ENCODE measurements around the gene ZBTB32.

Gene ZBTB32

DNA sequence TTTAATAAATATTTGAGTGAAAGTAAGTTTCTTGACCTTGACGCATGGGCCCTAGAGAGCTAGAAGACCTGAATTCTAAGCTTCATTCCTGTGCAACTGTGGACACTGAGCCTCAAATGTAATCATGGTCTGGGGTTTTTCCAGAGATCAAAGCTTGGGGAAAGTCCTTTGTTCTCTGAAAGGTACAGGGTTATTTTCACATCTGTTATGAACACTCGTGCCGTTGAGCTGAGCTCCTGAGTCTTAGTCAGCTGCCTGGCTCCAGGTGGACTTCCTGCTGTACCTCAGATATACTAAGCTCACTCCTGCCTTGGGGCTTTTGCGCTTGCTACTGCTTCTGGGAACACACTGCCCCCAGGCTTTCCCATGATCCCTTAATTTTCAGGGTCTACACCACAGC lies 7.5 kb upstream of the ZBTB32 start:
- no peak for DNase-seq (ENCODE audit: low read depth)

DNA sequence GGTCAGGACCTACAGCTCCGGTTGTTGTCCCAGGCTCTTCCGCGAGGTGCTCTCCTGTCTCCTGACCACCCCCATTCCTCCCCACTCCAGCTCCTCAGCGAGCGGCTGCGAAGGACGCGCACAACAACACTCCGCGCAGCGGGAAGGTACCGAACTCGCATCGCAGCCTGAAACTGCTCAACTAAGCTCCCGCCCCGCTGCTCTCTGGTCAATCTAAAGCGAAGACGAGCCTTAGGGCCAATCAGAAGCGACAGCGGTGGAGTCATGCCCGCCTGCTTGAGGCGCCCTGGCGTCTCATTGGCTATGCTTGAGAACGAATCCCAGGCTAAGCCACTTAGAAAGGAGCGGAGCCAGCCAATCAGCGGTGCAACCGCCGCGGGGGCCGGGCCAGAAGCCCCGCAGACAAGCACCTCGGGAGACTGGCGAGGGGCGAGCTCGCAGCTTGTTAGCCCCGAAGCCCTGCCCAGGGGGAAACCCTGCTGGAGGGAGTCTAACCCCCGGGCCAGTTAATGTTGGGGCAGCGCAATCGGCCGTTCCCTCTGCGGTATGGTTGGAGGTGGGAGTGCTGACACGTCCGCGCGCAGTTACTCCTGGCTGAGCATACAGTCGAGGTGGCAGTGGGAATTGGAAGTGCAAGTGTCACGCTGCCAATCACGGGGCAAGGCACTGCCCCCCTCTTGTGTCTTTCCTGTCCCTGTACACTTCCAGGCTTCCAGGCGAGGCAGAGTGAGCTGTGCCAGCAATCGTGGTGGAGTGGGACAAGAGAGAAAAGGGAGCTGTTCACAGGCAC lies 1.9 kb upstream of the ZBTB32 start:
- DNase-seq (ENCODE audit: low read depth): peak; percentile 92

DNA sequence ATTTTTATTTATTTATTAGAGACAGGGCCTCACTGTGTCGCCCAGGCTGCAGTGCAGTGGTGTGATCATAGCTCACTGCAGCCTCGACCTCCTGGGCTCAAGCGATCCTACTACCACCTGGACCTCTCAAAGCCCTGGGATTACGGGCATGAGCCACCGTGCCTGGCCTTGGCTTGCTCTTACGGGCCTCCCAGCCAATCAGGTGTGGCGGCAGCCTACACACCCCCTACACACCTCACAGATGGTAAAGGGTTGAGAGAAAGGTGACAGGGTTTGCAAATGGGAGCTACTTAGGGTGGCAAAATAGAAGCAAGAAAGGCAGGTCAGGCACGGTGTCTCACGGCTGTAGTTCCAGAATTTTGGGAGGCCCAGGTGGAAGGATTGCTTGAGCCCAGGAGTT lies 1.0 kb upstream of the ZBTB32 start:
- DNase-seq (ENCODE audit: low read depth): no peak

DNA sequence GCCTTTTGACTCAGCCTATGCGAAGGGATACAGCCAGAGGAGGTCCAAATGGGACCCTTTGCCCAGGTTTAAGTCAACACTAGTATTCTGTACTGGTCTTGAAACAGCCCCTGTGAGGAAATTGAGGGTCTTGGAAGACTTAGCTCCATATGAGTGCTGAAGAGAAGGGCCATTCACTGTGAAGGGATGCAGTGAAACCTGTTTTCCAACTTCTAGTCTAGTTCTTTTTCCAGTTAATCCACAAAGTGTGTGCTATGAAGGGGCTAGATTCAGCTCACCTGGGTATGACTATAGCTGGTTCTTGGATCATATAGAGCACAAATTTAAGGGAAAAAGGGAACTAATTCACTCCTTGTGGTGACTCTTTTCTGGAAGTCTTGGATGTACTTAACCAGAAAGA lies 4.0 kb downstream of the ZBTB32 start:
- DNase-seq (ENCODE audit: low read depth): no peak

DNA sequence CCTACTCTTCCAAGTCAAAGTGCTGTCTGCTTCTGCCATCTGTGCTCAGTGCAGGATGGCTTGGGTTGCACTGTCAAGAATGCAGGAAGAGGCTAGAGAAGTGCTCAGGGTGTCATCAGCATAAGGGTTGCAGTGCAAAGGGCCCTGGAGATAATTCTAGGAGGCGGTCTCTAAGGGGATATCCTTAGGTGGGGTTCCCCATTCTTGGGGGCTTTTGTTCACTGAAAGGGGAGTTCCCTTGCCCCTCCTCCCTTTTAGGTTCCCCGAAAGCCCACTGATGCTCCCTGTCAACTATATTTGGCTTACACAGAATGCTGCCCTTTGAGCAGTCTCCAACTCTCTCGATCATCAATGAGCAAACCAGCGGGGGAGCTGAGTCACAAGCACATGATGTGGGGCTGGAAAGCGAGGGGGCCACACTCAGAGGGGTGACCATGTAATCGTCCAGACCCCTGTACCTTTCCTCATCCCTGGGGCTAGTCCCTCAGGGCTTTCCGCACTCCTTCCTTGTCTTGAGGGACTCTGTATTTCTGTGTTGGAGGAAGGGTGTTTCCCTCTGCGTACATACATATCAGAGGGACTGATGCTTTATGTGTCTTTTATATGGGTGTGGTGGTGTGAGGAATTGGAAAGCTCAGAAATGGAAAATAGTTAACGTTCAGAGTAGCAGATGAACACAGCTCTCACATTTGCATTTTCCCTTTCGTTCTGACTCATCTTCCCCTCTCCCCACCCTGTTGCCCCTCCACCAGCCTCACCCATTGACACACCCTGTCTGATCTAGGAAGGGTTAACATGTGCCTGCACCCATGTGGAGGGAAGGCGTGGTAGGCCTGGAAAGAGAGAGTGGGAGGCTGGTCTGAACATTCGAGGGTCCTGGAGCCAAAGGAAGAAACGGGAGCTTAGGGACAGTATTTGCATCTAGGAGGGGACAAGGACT lies 6.7 kb downstream of the ZBTB32 start:
- peak; percentile 64 for DNase-seq (ENCODE audit: low read depth)

DNA sequence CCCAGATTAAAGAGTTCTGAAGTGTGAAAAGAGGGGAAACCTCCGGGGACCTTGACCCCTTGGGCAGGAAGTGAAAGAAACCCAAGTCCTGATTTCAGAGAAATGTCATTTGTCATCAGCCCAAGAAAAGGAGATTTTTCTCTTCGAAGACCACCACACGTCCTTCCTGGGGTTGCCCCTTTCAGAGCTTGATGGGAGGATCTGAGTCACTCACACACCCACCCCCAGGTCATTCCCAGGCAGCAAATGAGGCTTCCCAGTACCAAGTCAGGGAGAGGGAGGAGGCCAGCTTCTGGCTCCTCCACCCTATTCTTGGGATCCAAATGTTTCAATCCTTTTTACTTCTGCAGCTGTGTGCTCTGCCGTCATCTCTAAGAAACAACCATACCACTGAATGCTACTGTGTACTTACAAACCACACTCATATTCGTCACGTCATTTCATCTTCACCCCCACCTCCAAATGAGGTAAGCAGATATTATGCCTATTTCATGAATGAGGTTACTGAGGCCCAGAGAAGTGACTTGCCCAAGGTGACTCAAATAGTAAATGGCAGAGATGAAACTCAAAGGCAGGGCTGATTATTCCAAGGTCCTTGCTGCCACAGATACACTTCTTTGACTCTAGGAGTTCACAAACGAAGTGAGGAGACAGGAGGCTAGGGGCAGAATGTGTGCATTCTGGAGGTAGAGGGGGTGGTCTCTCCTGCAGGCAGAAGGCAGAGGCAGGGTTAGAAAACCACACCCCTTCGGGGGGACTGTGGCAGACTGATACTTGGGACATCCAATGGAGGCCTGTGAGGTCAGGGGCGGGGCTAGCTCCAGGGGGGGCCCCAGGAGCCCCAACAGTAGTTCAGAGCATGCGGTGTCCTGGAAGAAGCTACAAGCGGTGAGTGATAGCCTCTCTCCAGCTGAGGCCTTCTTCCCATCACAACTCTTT lies 8.5 kb downstream of the ZBTB32 start:
- DNase-seq (ENCODE audit: low read depth): peak; percentile 74

DNA sequence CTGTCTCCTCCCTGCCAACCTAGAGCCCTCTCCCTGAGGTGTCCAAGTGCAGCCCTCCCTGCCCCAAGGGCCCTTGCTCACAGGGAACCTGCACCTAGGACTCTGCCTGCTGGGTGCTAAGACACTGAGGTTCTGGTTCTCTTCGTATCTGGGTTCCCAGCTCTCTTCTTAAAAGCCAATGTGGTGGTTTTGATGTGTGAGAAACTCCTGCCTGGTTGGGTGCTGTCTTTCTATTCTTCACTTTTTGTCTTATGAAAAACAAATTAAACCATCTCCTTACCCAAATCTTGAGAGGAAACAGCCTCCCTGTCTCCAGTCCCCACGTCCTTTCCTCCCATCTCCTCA lies 9.1 kb downstream of the ZBTB32 start:
- DNase-seq (ENCODE audit: low read depth): no peak

DNA sequence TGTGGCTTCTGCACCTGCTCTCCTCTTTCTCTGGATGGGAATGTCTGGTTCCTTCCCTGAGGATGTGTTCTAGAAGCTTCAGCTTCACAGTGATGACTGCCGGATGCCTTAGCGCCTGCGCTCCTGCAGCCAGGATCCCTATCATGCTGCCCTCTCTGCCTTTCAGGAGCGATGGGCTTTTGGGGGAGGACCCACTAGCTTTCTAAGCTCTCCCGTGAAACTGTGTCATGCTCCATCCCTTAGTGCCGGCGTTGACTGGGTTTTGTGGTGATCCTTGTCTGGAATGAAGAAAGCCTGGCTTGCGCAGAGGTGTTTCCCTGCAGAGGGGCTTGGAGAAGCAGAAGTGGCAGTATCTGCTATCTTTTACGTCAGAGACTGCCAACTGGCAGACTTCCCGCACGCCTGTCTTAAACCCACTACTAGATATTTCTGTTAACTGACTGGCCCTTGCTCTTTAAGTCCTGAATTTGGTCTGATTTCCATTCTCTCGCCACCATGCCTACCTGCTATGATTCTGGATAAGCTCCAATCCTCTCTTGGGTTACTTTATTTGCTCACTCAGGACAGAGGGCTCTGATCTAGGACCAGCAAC lies 9.6 kb downstream of the ZBTB32 start:
- DNase-seq (ENCODE audit: low read depth): no peak

DNA sequence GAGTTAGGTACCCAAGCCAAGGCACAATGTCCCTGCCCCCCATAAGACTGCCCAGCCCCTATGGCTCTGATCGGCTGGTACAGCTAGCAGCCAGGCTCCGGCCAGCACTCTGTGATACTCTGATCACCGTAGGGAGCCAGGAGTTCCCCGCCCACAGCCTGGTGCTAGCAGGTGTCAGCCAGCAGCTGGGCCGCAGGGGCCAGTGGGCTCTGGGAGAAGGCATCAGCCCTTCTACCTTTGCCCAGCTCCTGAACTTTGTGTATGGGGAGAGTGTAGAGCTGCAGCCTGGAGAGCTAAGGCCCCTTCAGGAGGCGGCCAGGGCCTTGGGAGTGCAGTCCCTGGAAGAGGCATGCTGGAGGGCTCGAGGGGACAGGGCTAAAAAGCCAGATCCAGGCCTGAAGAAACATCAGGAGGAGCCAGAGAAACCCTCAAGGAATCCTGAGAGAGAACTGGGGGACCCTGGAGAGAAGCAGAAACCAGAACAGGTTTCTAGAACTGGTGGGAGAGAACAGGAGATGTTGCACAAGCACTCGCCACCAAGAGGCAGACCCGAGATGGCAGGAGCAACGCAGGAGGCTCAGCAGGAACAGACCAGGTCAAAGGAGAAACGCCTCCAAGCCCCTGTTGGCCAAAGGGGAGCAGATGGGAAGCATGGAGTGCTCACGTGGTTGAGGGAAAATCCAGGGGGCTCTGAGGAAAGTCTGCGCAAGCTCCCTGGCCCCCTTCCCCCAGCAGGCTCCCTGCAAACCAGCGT lies 10.4 kb downstream of the ZBTB32 start:
- DNase-seq (ENCODE audit: low read depth): no peak

DNA sequence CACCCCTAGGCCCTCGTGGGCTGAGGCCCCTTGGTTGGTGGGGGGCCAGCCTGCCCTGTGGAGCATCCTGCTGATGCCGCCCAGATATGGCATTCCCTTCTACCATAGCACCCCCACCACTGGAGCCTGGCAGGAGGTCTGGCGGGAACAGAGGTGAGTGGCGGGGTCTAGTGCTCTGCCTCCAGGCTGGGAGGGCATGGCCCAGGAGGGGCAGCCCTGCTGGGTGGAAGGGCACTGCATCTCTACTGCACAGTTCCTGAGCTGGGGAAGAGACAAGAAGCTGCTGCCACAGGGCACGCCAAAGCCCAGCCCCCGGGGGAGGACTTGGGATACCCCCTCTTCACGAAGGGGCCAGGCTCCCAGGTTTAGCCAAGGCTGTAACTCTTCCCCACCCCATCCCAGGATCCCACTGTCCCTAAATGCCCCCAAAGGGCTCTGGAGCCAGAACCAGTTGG lies 11.0 kb downstream of the ZBTB32 start:
- no peak for DNase-seq (ENCODE audit: low read depth)

DNA sequence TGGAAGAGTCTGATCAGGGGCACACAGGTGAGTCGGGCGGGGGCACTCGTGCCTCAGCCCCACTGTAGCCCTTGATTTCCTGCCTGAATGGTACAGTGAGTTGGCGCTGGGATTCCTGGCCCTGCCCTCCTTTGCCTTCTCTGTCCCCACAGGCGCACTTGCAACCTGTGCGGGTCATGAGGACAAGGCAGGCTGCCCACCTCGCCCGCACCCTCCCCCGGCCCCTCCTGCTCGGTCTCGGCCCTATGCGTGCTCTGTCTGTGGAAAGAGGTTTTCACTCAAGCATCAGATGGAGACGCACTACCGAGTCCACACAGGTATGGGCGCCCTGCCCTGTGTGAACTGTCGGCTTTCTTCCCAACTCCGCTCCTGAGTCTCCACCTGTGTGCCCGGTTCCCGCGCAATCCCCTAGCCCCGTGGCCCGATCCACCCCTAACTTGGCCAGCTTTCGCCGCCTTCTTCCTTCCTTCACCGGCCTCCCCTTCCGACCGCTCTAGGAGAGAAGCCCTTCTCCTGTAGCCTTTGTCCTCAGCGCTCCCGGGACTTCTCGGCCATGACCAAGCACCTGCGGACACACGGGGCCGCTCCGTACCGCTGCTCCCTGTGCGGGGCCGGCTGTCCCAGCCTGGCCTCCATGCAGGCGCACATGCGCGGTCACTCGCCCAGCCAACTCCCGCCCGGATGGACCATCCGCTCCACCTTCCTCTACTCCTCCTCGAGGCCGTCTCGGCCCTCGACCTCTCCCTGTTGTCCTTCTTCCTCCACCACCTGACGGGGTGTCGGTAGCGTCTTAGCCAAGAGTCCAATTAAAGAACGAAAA lies 11.8 kb downstream of the ZBTB32 start:
- no peak for DNase-seq (ENCODE audit: low read depth)

DNA sequence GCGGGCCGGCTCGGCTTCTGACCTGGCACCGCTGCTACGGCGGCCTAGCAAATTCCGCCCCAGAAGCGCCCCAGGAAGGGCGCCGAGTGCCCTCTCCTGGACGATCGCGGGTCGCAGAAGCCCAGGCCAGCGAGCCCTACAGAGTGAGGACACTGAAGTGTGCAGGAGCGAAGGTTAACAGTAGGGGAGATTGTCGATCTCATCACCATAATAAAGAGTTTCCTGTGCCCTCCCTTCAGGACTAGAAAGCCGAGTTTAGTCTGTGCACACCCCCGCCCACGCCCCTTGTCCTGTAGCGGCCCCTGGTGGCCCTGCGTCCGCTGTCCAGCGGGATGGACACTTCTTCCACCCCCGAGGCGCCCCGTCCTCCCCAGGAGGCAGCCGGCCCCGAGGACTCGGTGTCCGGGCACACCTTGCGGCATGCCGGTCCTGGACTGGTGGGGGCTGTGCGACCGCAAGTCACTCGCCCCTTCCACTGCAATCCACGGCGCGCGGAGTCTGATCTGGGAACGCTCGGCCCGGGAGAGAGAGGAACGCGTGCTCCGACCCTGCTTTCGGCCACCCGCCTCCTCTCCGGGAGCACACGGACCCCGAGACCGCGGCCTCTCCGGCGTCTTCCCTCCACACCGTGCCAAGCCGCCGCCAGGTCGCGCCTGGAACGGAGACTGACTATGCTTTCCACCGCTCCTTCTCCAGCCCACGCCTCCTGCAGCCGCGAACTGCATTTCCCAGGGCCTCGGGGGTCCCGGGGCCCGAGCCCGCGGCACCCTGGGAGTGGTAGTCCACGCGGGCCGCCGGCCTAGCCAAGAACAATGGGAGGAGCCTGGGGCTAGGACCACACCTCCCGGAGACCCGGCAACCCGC lies 12.7 kb downstream of the ZBTB32 start:
- DNase-seq (ENCODE audit: low read depth): peak; percentile 95

DNA sequence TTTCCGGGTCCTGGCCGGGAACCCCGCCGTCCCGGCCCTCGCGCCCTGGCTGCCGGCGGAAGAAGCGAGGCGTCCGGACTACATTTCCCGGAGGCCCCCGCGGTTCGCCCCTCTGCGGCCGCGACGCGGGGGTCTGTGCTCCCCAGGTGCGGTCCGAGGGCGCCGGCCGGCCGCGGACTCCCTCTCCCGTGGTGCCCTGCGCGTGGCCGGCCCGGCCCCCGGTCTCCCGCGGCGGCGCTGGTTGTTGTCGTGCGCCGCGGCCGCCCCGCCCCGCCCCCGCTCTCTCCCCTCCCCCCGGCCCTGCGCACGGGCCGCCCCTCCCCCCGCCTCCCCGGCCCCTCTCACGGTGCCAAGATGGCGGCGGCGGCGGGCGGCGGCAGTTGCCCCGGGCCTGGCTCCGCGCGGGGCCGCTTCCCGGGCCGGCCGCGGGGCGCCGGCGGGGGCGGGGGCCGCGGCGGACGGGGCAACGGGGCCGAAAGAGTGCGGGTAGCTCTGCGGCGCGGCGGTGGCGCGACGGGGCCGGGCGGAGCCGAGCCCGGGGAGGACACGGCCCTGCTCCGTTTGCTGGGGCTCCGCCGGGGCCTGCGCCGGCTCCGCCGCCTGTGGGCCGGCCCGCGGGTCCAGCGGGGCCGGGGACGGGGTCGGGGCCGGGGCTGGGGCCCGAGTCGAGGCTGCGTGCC lies 13.4 kb downstream of the ZBTB32 start, which contains the start of gene KMT2B:
Gene KMT2B (plus strand): TSS at position 339 of the 680 bp plus-strand sequence. CDS start 16 bp downstream, at position 355.
- DNase-seq (ENCODE audit: low read depth): no peak

DNA sequence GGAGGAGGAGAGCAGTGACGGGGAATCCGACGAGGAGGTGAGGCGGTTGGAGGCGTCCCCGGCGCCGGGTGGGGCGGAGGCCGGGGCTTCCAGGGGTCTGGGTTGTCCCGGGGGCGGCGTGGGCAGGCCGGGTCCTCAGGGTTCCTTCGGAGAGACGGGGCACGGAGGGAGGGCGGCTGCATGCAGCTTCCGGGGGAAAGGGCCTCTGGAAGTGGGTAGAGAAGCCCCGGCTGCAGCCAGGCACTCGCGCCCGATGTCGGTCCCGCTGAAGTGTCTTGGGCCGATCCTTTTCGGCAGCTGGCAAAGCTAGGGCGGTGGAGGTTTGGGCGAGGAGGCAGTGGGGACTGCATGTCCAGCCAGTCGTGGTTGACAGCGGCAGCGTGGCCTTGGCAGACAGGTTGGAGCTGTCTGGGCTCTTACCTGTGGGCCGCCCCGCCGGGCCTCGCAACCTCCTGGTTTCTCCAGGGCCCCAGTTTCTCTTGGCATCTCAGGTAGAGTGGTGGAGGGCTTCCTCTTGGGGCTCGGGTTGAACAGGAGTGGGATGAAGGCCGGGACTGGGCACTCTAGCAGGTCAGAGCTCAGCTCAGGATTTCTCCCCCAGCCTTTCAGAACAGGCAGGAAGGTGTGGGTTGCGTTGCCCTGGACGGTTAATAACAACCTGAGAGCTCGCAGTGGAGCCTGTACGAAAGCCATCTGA lies 14.1 kb downstream of the ZBTB32 start:
- peak; percentile 41 for DNase-seq (ENCODE audit: low read depth)

DNA sequence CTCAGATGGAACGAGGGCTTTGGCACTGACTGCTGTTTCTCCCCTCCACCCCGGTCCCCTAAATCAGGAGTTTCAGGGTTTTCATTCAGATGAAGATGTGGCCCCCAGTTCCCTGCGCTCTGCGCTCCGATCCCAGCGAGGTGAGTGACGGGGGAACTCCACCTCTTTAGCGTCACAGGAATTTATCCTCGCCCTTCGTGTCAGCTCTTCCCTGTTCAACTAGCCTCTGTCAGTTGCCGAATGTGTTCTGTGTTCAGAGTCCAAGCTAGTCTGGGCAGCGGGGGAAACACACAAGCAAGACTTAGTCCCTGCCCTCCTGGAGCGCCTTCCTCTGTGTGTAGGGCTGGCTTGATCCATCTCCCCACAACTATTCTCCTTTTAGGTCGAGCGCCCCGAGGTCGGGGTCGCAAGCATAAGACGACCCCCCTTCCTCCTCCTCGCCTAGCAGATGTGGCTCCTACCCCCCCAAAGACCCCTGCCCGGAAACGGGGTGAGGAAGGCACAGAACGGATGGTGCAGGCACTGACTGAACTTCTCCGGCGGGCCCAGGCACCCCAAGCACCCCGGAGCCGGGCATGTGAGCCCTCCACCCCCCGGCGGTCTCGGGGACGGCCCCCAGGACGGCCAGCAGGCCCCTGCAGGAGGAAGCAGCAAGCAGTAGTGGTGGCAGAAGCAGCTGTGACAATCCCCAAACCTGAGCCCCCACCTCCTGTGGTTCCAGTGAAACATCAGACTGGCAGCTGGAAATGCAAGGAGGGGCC lies 15.2 kb downstream of the ZBTB32 start:
- no peak for DNase-seq (ENCODE audit: low read depth)

DNA sequence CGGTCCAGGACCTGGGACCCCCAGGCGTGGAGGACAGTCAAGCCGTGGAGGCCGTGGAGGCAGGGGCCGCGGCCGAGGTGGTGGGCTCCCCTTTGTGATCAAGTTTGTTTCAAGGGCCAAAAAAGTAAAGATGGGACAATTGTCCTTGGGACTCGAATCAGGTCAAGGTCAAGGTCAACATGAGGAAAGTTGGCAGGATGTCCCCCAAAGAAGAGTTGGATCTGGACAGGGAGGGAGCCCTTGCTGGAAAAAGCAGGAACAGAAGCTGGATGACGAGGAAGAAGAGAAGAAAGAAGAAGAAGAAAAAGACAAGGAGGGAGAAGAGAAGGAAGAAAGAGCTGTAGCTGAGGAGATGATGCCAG lies 15.8 kb downstream of the ZBTB32 start:
- DNase-seq (ENCODE audit: low read depth): no peak

DNA sequence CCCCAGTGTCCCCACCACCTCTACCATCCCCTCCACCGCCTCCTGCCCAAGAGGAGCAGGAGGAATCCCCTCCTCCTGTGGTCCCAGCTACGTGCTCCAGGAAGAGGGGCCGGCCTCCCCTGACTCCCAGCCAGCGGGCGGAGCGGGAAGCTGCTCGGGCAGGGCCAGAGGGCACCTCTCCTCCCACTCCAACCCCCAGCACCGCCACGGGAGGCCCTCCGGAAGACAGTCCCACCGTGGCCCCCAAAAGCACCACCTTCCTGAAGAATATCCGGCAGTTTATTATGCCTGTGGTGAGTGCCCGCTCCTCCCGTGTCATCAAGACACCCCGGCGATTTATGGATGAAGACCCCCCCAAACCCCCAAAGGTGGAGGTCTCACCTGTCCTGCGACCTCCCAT lies 16.3 kb downstream of the ZBTB32 start:
- DNase-seq (ENCODE audit: low read depth): no peak
